Ascending aorta (tissue), 2 donors: ENCODE data around the gene LGALS1. TPM values are rescaled to one million over a fixed set of nuclear protein-coding genes. Genes with fewer than 3 reads are reported as not detected.

Source experiments
- DNase-seq, 2 donors: peaks; one replicate each; pipeline ENCODE4 v3.0.0-alpha.2; 2019; ENCODE audit warnings: low spot score in 2 of 2
- H3K27ac ChIP-seq, 2 donors: fragments of 200-600 bp; sonication (generic); one replicate each; pipeline ENCODE4 v1.5.1; 2016 to 2017; ENCODE audit warnings: mild to moderate bottlenecking in 1 of 2
- H3K27me3 ChIP-seq: fragments of 200-600 bp; sonication (generic); one replicate; pipeline ENCODE4 v1.5.1; 2017
- H3K36me3 ChIP-seq, 2 donors: fragments of 200-600 bp; sonication (generic); one replicate each; pipeline ENCODE4 v1.5.1; 2016
- H3K4me1 ChIP-seq, 2 donors: fragments of 200-600 bp; sonication (generic); one replicate each; pipeline ENCODE4 v1.5.1; 2016 to 2017; ENCODE audit warnings: mild to moderate bottlenecking in 1 of 2
- H3K4me3 ChIP-seq, 2 donors: fragments of 200-600 bp; sonication (generic); one replicate each; pipeline ENCODE4 v1.5.1; 2016 to 2017; ENCODE audit warnings: mild to moderate bottlenecking in 1 of 2
- H3K9me3 ChIP-seq, 2 donors: fragments of 200-600 bp; sonication (generic); one replicate each; pipeline ENCODE4 v1.5.1; 2016
- CTCF ChIP-seq, 3 experiments: fragments of 200-600 bp in 2 of 3; fragments of 450-650 bp in 1 of 3; sonication (generic) in 2 of 3; IDR thresholded peaks; one replicate each; pipeline ENCODE4 v1.5.1; 2016 to 2019; ENCODE audit warnings: antibody characterized with exemption in 3 of 3, mild to moderate bottlenecking in 1 of 3, moderate library complexity in 1 of 3
- intact Hi-C: fragments of 100-400 bp; cut with DNase I; formaldehyde crosslinking; loops from one replicate; pipeline ENCODE4 v1.15.1; 2023
- total RNA-seq: library from RNA; depleted of rRNA; stranded (reverse); fragments of >200 nt; gene quantifications from one replicate; pipeline ENCODE4 v1.1.0, GENCODE V29; 2016

The LGALS1 gene
- total RNA-seq, 1 donor from 2014 or later = 2,009 TPM

- H3K27me3 ChIP-seq = no peaks in the 10 kb centered on the region
- H3K4me1 ChIP-seq = peaks cover 0 to 16% of the 10 kb centered on the region in 2 donors
- peaks cover 19 to 51% of the 10 kb centered on the region in 2 donors for H3K36me3 ChIP-seq
- no peak for DNase-seq
- H3K9me3 ChIP-seq = no peaks in the 10 kb centered on the region
- H3K4me3 ChIP-seq = no peak overlapping the region
- TF ChIP-seq CTCF (IDR thresholded peaks at IDR 0.05) = no peak
- intact Hi-C loops = no loop called here
- H3K27ac ChIP-seq = peak overlapping the region in 1 of 2 donors; percentile 73
These were observed 47.9 kb upstream of the LGALS1 start for GRCh38 chr22:37627545-37627944.

- Histone ChIP-seq H3K27me3 (no peaks in the 10 kb centered on the region), H3K4me1 (peaks cover 9 to 26% of the 10 kb centered on the region in 2 donors), H3K9me3 (no peaks in the 10 kb centered on the region), H3K36me3 (peaks cover 19 to 47% of the 10 kb centered on the region in 2 donors), H3K4me3 (no peak overlapping the region), H3K27ac (no peak overlapping the region)
- intact Hi-C loops = no loop called here
- TF ChIP-seq CTCF (IDR thresholded peaks at IDR 0.05) = no peak
- no peak for DNase-seq
These were observed 46.6 kb upstream of the LGALS1 start for GRCh38 chr22:37628830-37629229.

- no peak for DNase-seq
- no peaks in the 10 kb centered on the region for H3K27me3 ChIP-seq
- peaks cover 15 to 37% of the 10 kb centered on the region in 2 donors for H3K4me1 ChIP-seq
- H3K27ac ChIP-seq = no peak overlapping the region
- H3K9me3 ChIP-seq = no peaks in the 10 kb centered on the region
- peaks cover 19 to 40% of the 10 kb centered on the region in 2 donors for H3K36me3 ChIP-seq
- H3K4me3 ChIP-seq = no peak overlapping the region
- intact Hi-C loops = no loop called here
- TF ChIP-seq CTCF (IDR thresholded peaks at IDR 0.05) = no peak
These were observed 45.5 kb upstream of the LGALS1 start for GRCh38 chr22:37629928-37630327.

- Histone ChIP-seq H3K4me3 (no peak overlapping the region), H3K27me3 (no peaks in the 10 kb centered on the region), H3K4me1 (peaks cover 15 to 36% of the 10 kb centered on the region in 2 donors), H3K27ac (no peak overlapping the region), H3K36me3 (peaks cover 19 to 40% of the 10 kb centered on the region in 2 donors), H3K9me3 (no peaks in the 10 kb centered on the region)
- no peak for DNase-seq
- no peak for TF ChIP-seq CTCF (IDR thresholded peaks at IDR 0.05)
- intact Hi-C loops = no loop called here
These were observed 44.5 kb upstream of the LGALS1 start for GRCh38 chr22:37630839-37631435.

GRCh38 chr22:37631448-37632173, 43.8 kb upstream of the LGALS1 start:
- Histone ChIP-seq H3K27me3 (no peaks in the 10 kb centered on the region), H3K9me3 (no peaks in the 10 kb centered on the region), H3K27ac (no peak overlapping the region), H3K4me3 (no peak overlapping the region), H3K4me1 (peaks cover 15 to 29% of the 10 kb centered on the region in 2 donors), H3K36me3 (peaks cover 19 to 40% of the 10 kb centered on the region in 2 donors)
- intact Hi-C loops = no loop called here
- TF ChIP-seq CTCF (IDR thresholded peaks at IDR 0.05) = no peak
- DNase-seq = no peak
